ENCODE measurements around the gene VDR.

VDR gene

GRCh38 chr12:47801170-47801903, 103.5 kb downstream of the VDR start:
- H3F3A ChIP-seq (ENCODE audit: control insufficient read depth, insufficient read depth): peaks cover 5% of the 10 kb centered on the region; the same call in 1 of the 2 replicates
- peaks cover 35% of the 10 kb centered on the region; the same call in 1 of the 2 replicates for H4K20me1 ChIP-seq (ENCODE audit: control insufficient read depth, insufficient read depth, low read depth, low read length)
- H3K4me3 ChIP-seq (ENCODE audit: low read length): no peak overlapping the region
- H3K4me2 ChIP-seq (ENCODE audit: low read length): no peak overlapping the region
- TF ChIP-seq CTCF (IDR thresholded peaks at IDR 0.05; ENCODE audit: low read depth, low read length, poor library complexity, severe bottlenecking): no peak
- no peak for TF ChIP-seq EZH2phosphoT487 (IDR thresholded peaks at IDR 0.05; ENCODE audit: borderline replicate concordance, low read length)
- H3K4me1 ChIP-seq (ENCODE audit: control insufficient read depth, low read length): peaks cover 65% of the 10 kb centered on the region
- H3K9me2 ChIP-seq (replicated peaks; ENCODE audit: control insufficient read depth, low read length): no peaks in the 10 kb centered on the region
- H3K27me3 ChIP-seq (ENCODE audit: control insufficient read depth, low read length): no peaks in the 10 kb centered on the region
- H3K9me3 ChIP-seq (ENCODE audit: control insufficient read depth, insufficient read depth, low read length): no peaks in the 10 kb centered on the region
- H3K79me2 ChIP-seq (ENCODE audit: control insufficient read depth, low read length): peaks cover 82% of the 10 kb centered on the region
- no peak overlapping the region for H3K27ac ChIP-seq (ENCODE audit: low read depth, low read length)
- peaks cover 96% of the 10 kb centered on the region for H3K36me3 ChIP-seq (ENCODE audit: control insufficient read depth, low read length)

GRCh38 chr12:47800582-47800981, 104.2 kb downstream of the VDR start:
- TF ChIP-seq CTCF (IDR thresholded peaks at IDR 0.05; ENCODE audit: low read depth, low read length, poor library complexity, severe bottlenecking) (no peak), EZH2phosphoT487 (IDR thresholded peaks at IDR 0.05; ENCODE audit: borderline replicate concordance, low read length) (no peak)
- Histone ChIP-seq H3K4me2 (ENCODE audit: low read length) (no peak overlapping the region), H3K4me1 (ENCODE audit: control insufficient read depth, low read length) (peaks cover 57% of the 10 kb centered on the region), H3K79me2 (ENCODE audit: control insufficient read depth, low read length) (peaks cover 75% of the 10 kb centered on the region), H3K27me3 (ENCODE audit: control insufficient read depth, low read length) (no peaks in the 10 kb centered on the region), H3K27ac (ENCODE audit: low read depth, low read length) (no peak overlapping the region), H3K36me3 (ENCODE audit: control insufficient read depth, low read length) (peaks cover 94% of the 10 kb centered on the region), H3K9me3 (ENCODE audit: control insufficient read depth, insufficient read depth, low read length) (no peaks in the 10 kb centered on the region), H3F3A (ENCODE audit: control insufficient read depth, insufficient read depth) (peaks cover 5% of the 10 kb centered on the region; the same call in 1 of the 2 replicates), H3K4me3 (ENCODE audit: low read length) (no peak overlapping the region), H4K20me1 (ENCODE audit: control insufficient read depth, insufficient read depth, low read depth, low read length) (peaks cover 35% of the 10 kb centered on the region; the same call in 1 of the 2 replicates), H3K9me2 (replicated peaks; ENCODE audit: control insufficient read depth, low read length) (no peaks in the 10 kb centered on the region)

GRCh38 chr12:47799357-47799955, 105.3 kb downstream of the VDR start:
- Histone ChIP-seq H3K27me3 (ENCODE audit: control insufficient read depth, low read length) (no peaks in the 10 kb centered on the region), H3K4me1 (ENCODE audit: control insufficient read depth, low read length) (peaks cover 46% of the 10 kb centered on the region), H3K36me3 (ENCODE audit: control insufficient read depth, low read length) (peaks cover 94% of the 10 kb centered on the region), H3K9me3 (ENCODE audit: control insufficient read depth, insufficient read depth, low read length) (no peaks in the 10 kb centered on the region), H3K9me2 (replicated peaks; ENCODE audit: control insufficient read depth, low read length) (no peaks in the 10 kb centered on the region), H3K4me3 (ENCODE audit: low read length) (no peak overlapping the region), H3K4me2 (ENCODE audit: low read length) (no peak overlapping the region), H3K79me2 (ENCODE audit: control insufficient read depth, low read length) (peaks cover 63% of the 10 kb centered on the region), H4K20me1 (ENCODE audit: control insufficient read depth, insufficient read depth, low read depth, low read length) (peaks cover 35% of the 10 kb centered on the region; the same call in 1 of the 2 replicates), H3K27ac (ENCODE audit: low read depth, low read length) (no peak overlapping the region), H3F3A (ENCODE audit: control insufficient read depth, insufficient read depth) (peaks cover 5% of the 10 kb centered on the region; the same call in 1 of the 2 replicates)
- no peak for TF ChIP-seq EZH2phosphoT487 (IDR thresholded peaks at IDR 0.05; ENCODE audit: borderline replicate concordance, low read length)
- TF ChIP-seq CTCF (IDR thresholded peaks at IDR 0.05; ENCODE audit: low read depth, low read length, poor library complexity, severe bottlenecking): no peak
